ENCODE results near the gene SMPD4. TPM values are rescaled to one million over a fixed set of nuclear protein-coding genes. Genes with fewer than 3 reads are reported as not detected.
A peak's percentile ranks its signal among the peaks of the same experiment; 100 is the strongest.
"Not testable (repeated sequence)": the region's sequence is repeated elsewhere in the genome, so short reads cannot be mapped to it uniquely, and the experiment has no call there.

SMPD4 gene
- total RNA-seq (2021): 105 and 108 TPM in 2 replicates
- Bru-seq, nascent RNA: percentile 77 among the genes with signal in this experiment
- BruChase-seq, experiment 1, labeled RNA remaining after a 2-hour chase: percentile 79 among the genes with signal in this experiment
- BruChase-seq, experiment 2, labeled RNA remaining after a 6-hour chase: percentile 87 among the genes with signal in this experiment
- long read RNA-seq, full-length matches to known transcripts: 145 of 271 reads
- long read RNA-seq, partial matches to known transcripts: 41 of 271 reads
- long read RNA-seq, other reads (novel, unspliced or antisense): 85 of 271 reads

- Histone ChIP-seq H3K36me3 (ENCODE audit: insufficient read depth, low read length, poor library complexity, severe bottlenecking) (peaks cover 10% of the 10 kb centered on the region), H3K4me3 (ENCODE audit: low read depth, low read length, poor library complexity, severe bottlenecking) (peak within 1 kb of the TSS; percentile 93), H3K27me3 (replicated peaks; ENCODE audit: insufficient read depth, low read depth, low read length, poor library complexity) (no peaks in the 10 kb centered on the region), H3K4me1 (ENCODE audit: insufficient read depth, low read length, poor library complexity, severe bottlenecking) (no peaks in the 10 kb centered on the region), H3K27ac (ENCODE audit: low read depth, low read length, poor library complexity, severe bottlenecking) (peak within 1 kb of the TSS; percentile 94), H3K9me3 (ENCODE audit: low read depth, low read length, poor library complexity, severe bottlenecking) (no peaks in the 10 kb centered on the region)
- BruUV-seq (replicated peaks): no TSS peak
- intact Hi-C loops (cut with micrococcal nuclease; ENCODE audit: unreplicated experiment): loop anchor here (1.0 to 2.0 kb wide), 2 partner anchors 23 to 151 kb away; no protein-coding TSS in a partner anchor
- TF ChIP-seq EZH2 (IDR thresholded peaks at IDR 0.05; ENCODE audit: borderline replicate concordance, low read depth, low read length, poor library complexity, severe bottlenecking) (no peak), CTCF (conservative IDR thresholded peaks at IDR 0.05; ENCODE audit: low read depth, low read length) (no peak)
- ChIA-PET POLR2A (ENCODE audit: low non-redundant PET) (interaction anchor here (0.7 kb wide), 1 partner anchor 731 kb away, joined by 3 read pairs; no protein-coding TSS in a partner anchor), CTCF (interaction anchor here (0.8 to 1.0 kb wide), 4 partner anchors 152 to 929 kb away, joined by 3 to 4 read pairs (median 4); partner anchors contain the start of gene IMP4)
- peak; percentile 98 for DNase-seq (ENCODE audit: low spot score)
Observed at GRCh38 chr2:130181325-130181879, at the start of gene SMPD4. SMPD4 (minus strand) TSS chr2:130181602; CDS start chr2:130176592, 5,010 bp downstream.

- H3K36me3 ChIP-seq (ENCODE audit: insufficient read depth, low read length, poor library complexity, severe bottlenecking); H3K4me3 ChIP-seq (ENCODE audit: low read depth, low read length, poor library complexity, severe bottlenecking); CTCF ChIA-PET; BruUV-seq (replicated peaks); H3K4me1 ChIP-seq (ENCODE audit: insufficient read depth, low read length, poor library complexity, severe bottlenecking); intact Hi-C loops (cut with micrococcal nuclease; ENCODE audit: unreplicated experiment); DNase-seq (ENCODE audit: low spot score); H3K27me3 ChIP-seq (replicated peaks; ENCODE audit: insufficient read depth, low read depth, low read length, poor library complexity); POLR2A ChIA-PET (ENCODE audit: low non-redundant PET); H3K9me3 ChIP-seq (ENCODE audit: low read depth, low read length, poor library complexity, severe bottlenecking); H3K27ac ChIP-seq (ENCODE audit: low read depth, low read length, poor library complexity, severe bottlenecking): not testable (repeated sequence)
Observed at GRCh38 chr2:130230907-130231306, 49.5 kb upstream of the SMPD4 start.

- H3K27me3 ChIP-seq (replicated peaks; ENCODE audit: insufficient read depth, low read depth, low read length, poor library complexity); DNase-seq (ENCODE audit: low spot score); BruUV-seq (replicated peaks); H3K36me3 ChIP-seq (ENCODE audit: insufficient read depth, low read length, poor library complexity, severe bottlenecking); H3K4me1 ChIP-seq (ENCODE audit: insufficient read depth, low read length, poor library complexity, severe bottlenecking); H3K9me3 ChIP-seq (ENCODE audit: low read depth, low read length, poor library complexity, severe bottlenecking); H3K27ac ChIP-seq (ENCODE audit: low read depth, low read length, poor library complexity, severe bottlenecking); POLR2A ChIA-PET (ENCODE audit: low non-redundant PET); CTCF ChIA-PET; H3K4me3 ChIP-seq (ENCODE audit: low read depth, low read length, poor library complexity, severe bottlenecking); intact Hi-C loops (cut with micrococcal nuclease; ENCODE audit: unreplicated experiment): not testable (repeated sequence)
Observed at GRCh38 chr2:130230376-130230775, 49.0 kb upstream of the SMPD4 start.

- CTCF ChIA-PET; H3K4me1 ChIP-seq (ENCODE audit: insufficient read depth, low read length, poor library complexity, severe bottlenecking); H3K9me3 ChIP-seq (ENCODE audit: low read depth, low read length, poor library complexity, severe bottlenecking); BruUV-seq (replicated peaks); H3K27me3 ChIP-seq (replicated peaks; ENCODE audit: insufficient read depth, low read depth, low read length, poor library complexity); H3K4me3 ChIP-seq (ENCODE audit: low read depth, low read length, poor library complexity, severe bottlenecking); POLR2A ChIA-PET (ENCODE audit: low non-redundant PET); H3K27ac ChIP-seq (ENCODE audit: low read depth, low read length, poor library complexity, severe bottlenecking); H3K36me3 ChIP-seq (ENCODE audit: insufficient read depth, low read length, poor library complexity, severe bottlenecking); intact Hi-C loops (cut with micrococcal nuclease; ENCODE audit: unreplicated experiment); DNase-seq (ENCODE audit: low spot score): not testable (repeated sequence)
Observed at GRCh38 chr2:130229161-130229510, 47.7 kb upstream of the SMPD4 start.

GRCh38 chr2:130228467-130229160 lies 47.2 kb upstream of the SMPD4 start:
- H3K27me3 ChIP-seq (replicated peaks; ENCODE audit: insufficient read depth, low read depth, low read length, poor library complexity); H3K36me3 ChIP-seq (ENCODE audit: insufficient read depth, low read length, poor library complexity, severe bottlenecking); intact Hi-C loops (cut with micrococcal nuclease; ENCODE audit: unreplicated experiment); H3K4me1 ChIP-seq (ENCODE audit: insufficient read depth, low read length, poor library complexity, severe bottlenecking); POLR2A ChIA-PET (ENCODE audit: low non-redundant PET); H3K27ac ChIP-seq (ENCODE audit: low read depth, low read length, poor library complexity, severe bottlenecking); H3K9me3 ChIP-seq (ENCODE audit: low read depth, low read length, poor library complexity, severe bottlenecking); CTCF ChIA-PET; BruUV-seq (replicated peaks); H3K4me3 ChIP-seq (ENCODE audit: low read depth, low read length, poor library complexity, severe bottlenecking); DNase-seq (ENCODE audit: low spot score): not testable (repeated sequence)

- H3K9me3 ChIP-seq (ENCODE audit: low read depth, low read length, poor library complexity, severe bottlenecking); H3K27ac ChIP-seq (ENCODE audit: low read depth, low read length, poor library complexity, severe bottlenecking); H3K4me1 ChIP-seq (ENCODE audit: insufficient read depth, low read length, poor library complexity, severe bottlenecking); H3K27me3 ChIP-seq (replicated peaks; ENCODE audit: insufficient read depth, low read depth, low read length, poor library complexity); POLR2A ChIA-PET (ENCODE audit: low non-redundant PET); H3K4me3 ChIP-seq (ENCODE audit: low read depth, low read length, poor library complexity, severe bottlenecking); BruUV-seq (replicated peaks); DNase-seq (ENCODE audit: low spot score); H3K36me3 ChIP-seq (ENCODE audit: insufficient read depth, low read length, poor library complexity, severe bottlenecking); CTCF ChIA-PET; intact Hi-C loops (cut with micrococcal nuclease; ENCODE audit: unreplicated experiment): not testable (repeated sequence)
Observed at GRCh38 chr2:130228005-130228404, 46.6 kb upstream of the SMPD4 start.
